Spleen (tissue), 7 donors: ENCODE data around the gene AGO4.

Experiments
- CTCF ChIP-seq, 11 experiments: fragments of 200-600 bp in 7 of 11; fragments of 450-650 bp in 4 of 11; sonication (generic) in 4 of 11; IDR thresholded peaks in 8 of 11; conservative IDR thresholded peaks in 3 of 11; 1 replicate in 7 of 11; 2 replicates in 4 of 11; pipeline versions ENCODE4 v1.4.0 to v1.8.0; 2016 to 2021; ENCODE audit warnings: antibody characterized with exemption in 11 of 11, inconsistent platforms in 4 of 11, mild to moderate bottlenecking in 1 of 11
- POLR2A ChIP-seq, 3 donors: fragments of 450-650 bp; IDR thresholded peaks; one replicate each; pipeline ENCODE4 v1.5.1; 2017; ENCODE audit warnings: antibody characterized with exemption in 3 of 3, mild to moderate bottlenecking in 1 of 3
- POLR2AphosphoS5 ChIP-seq, 3 donors: sonication (generic); formaldehyde crosslinking; IDR thresholded peaks; one replicate each; pipeline ENCODE4 v1.5.1; 2017; ENCODE audit warnings: antibody characterized with exemption in 3 of 3
- donor health status: DM: no; HTN: no; CAD: no; lungs with moderate emphysema.
- donor health status: DM: no; HTN: no; CAD: no.
- donor health status: DM: no; HTN: no; CAD: no.

DNA sequence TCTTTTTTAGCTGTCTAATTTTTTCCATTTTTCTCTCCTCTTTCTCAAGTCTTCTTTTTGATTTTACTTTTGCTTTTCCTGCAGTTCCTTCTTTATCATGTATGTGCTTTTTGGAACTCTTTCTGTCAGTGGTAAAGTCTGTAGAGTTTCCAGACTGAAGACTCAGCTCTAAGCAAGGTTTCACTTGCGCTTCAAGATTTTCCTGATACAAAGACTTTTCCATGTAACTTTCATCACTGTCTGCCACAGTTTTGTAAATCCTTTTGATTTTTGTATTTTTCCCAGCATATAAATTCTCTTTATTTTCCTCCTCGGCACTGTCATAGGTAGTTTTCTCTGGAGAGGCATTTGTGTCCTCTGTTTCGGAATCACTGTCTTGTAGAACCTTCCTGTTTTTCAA is 43.5 kb upstream of the AGO4 start:
- TF ChIP-seq POLR2AphosphoS5 (IDR thresholded peaks at IDR 0.05) (no peak), CTCF (IDR thresholded peaks at IDR 0.05 in 8 of 11, conservative IDR thresholded peaks at IDR 0.05 in 3 of 11) (no peak), POLR2A (IDR thresholded peaks at IDR 0.05) (no peak)
